IMR-90 (cell line): ENCODE results near the gene CDC14A. TPM values are rescaled to one million over a fixed set of nuclear protein-coding genes. Genes with fewer than 3 reads are reported as not detected.

Source experiments
- ATAC-seq: fragments of 200-7000 bp; cut with Tn5 transposase; 2 replicates; pipeline ENCODE4 v1.9.1; 2020; ENCODE audit warnings: low read depth, mild to moderate bottlenecking, moderate library complexity
- BruUV-seq: library from RNA; stranded (reverse); fragments of 400-500 nt; replicated peaks from 2 replicates; lab custom pipeline; 2021; lab: Mats Ljungman, UMichigan
- CTCF ChIA-PET: fragments of 300-600 bp; formaldehyde crosslinking; extraction: SDS; loops from one replicate; lab custom pipeline; 2021; ENCODE audit warnings: antibody characterized with exemption; lab: Yijun Ruan, JAX
- POLR2A ChIA-PET: fragments of 300-600 bp; sonication (Branson Sonifier 250); formaldehyde crosslinking; loops from one replicate; lab custom pipeline; 2022; ENCODE audit warnings: antibody characterized with exemption; ENCODE audit not compliant: unreplicated experiment; lab: Charles Lee
- DNase-seq: peaks from one replicate; pipeline ENCODE4 v3.0.0; 2013
- H2AFZ ChIP-seq: replicated peaks from 2 replicates; pipeline ENCODE3; 2013; ENCODE audit warnings: low read length, mild to moderate bottlenecking; ENCODE audit not compliant: poor library complexity
- H2AK5ac ChIP-seq: 2 replicates; pipeline ENCODE4 v1.6.1; 2013; ENCODE audit warnings: low read depth, low read length, inconsistent platforms
- H2AK9ac ChIP-seq: replicated peaks from 2 replicates; pipeline ENCODE3; 2013; ENCODE audit warnings: mild to moderate bottlenecking, low read depth, low read length, moderate library complexity; ENCODE audit not compliant: poor library complexity
- H2BK120ac ChIP-seq: 2 replicates; pipeline ENCODE4 v1.6.1; 2013; ENCODE audit warnings: low read depth, low read length, inconsistent platforms
- H2BK15ac ChIP-seq: 3 replicates; pipeline ENCODE4 v1.6.1; 2013; ENCODE audit warnings: low read depth, low read length, inconsistent platforms
- H2BK20ac ChIP-seq: 2 replicates; pipeline ENCODE4 v1.6.1; 2013; ENCODE audit warnings: low read depth, mild to moderate bottlenecking, inconsistent platforms, low read length, moderate library complexity
- H2BK5ac ChIP-seq: 2 replicates; pipeline ENCODE4 v1.6.1; 2013; ENCODE audit warnings: mild to moderate bottlenecking, low read depth, low read length, inconsistent platforms; ENCODE audit not compliant: poor library complexity, severe bottlenecking
- H3K14ac ChIP-seq: replicated peaks from 2 replicates; pipeline ENCODE4 v1.6.1; 2013; ENCODE audit warnings: low read depth, low read length, inconsistent platforms
- H3K18ac ChIP-seq: 2 replicates; pipeline ENCODE4 v1.6.1; 2013; ENCODE audit warnings: low read depth, low read length, control low read depth
- H3K23ac ChIP-seq: 2 replicates; pipeline ENCODE4 v1.6.1; 2013; ENCODE audit warnings: low read depth, low read length, inconsistent platforms
- H3K27ac ChIP-seq: 2 replicates; pipeline ENCODE4 v1.5.1; 2013; ENCODE audit warnings: mild to moderate bottlenecking, control low read depth, low read length; ENCODE audit not compliant: insufficient read depth
- H3K27me3 ChIP-seq: 2 replicates; pipeline ENCODE4 v1.6.1; 2013; ENCODE audit warnings: low read length; ENCODE audit not compliant: control insufficient read depth, insufficient read depth
- H3K36me3 ChIP-seq: 2 replicates; pipeline ENCODE4 v1.6.1; 2013; ENCODE audit warnings: low read length, mixed read lengths; ENCODE audit not compliant: control insufficient read depth, insufficient read depth
- H3K4ac ChIP-seq: 2 replicates; pipeline ENCODE4 v1.6.1; 2013; ENCODE audit warnings: low read depth, low read length, inconsistent platforms
- H3K4me1 ChIP-seq: 2 replicates; pipeline ENCODE4 v1.6.1; 2013; ENCODE audit warnings: low read length, mixed read lengths; ENCODE audit not compliant: control insufficient read depth, insufficient read depth
- H3K4me2 ChIP-seq: 2 replicates; pipeline ENCODE4 v1.6.1; 2013; ENCODE audit warnings: low read depth, mild to moderate bottlenecking, control low read depth, low read length, moderate library complexity
- H3K4me3 ChIP-seq: 2 replicates; pipeline ENCODE4 v1.5.1; 2013; ENCODE audit warnings: low read depth, mild to moderate bottlenecking, control low read depth, low read length, moderate library complexity; ENCODE audit not compliant: insufficient read depth
- H3K56ac ChIP-seq: 2 replicates; pipeline ENCODE4 v1.6.1; 2013; ENCODE audit warnings: low read length, inconsistent platforms; ENCODE audit not compliant: insufficient read depth; ENCODE audit errors: extremely low read depth
- H3K79me1 ChIP-seq, 2 experiments: 2 replicates each; pipeline ENCODE4 v1.6.1; 2013; ENCODE audit warnings: low read length in 2 of 2, inconsistent platforms in 1 of 2, low read depth in 1 of 2
- H3K9ac ChIP-seq: 2 replicates; pipeline ENCODE4 v1.6.1; 2013; ENCODE audit warnings: low read depth, low read length, control low read depth
- H3K9me1 ChIP-seq: 2 replicates; pipeline ENCODE4 v1.6.1; 2013; ENCODE audit warnings: low read length, inconsistent platforms; ENCODE audit not compliant: insufficient read depth
- H3K9me3 ChIP-seq: 2 replicates; pipeline ENCODE4 v1.6.1; 2013; ENCODE audit warnings: low read length; ENCODE audit not compliant: control insufficient read depth, insufficient read depth
- H4K20me1 ChIP-seq: 2 replicates; pipeline ENCODE4 v1.6.1; 2013; ENCODE audit warnings: low read length, inconsistent platforms; ENCODE audit not compliant: insufficient read depth
- H4K5ac ChIP-seq: 2 replicates; pipeline ENCODE4 v1.6.1; 2013; ENCODE audit warnings: mild to moderate bottlenecking, low read depth, low read length, control low read depth
- H4K8ac ChIP-seq, 2 experiments: 2 replicates each; pipeline ENCODE4 v1.6.1; 2013; ENCODE audit warnings: low read depth in 2 of 2, low read length in 2 of 2, control low read depth in 1 of 2, inconsistent platforms in 1 of 2
- H4K91ac ChIP-seq: 2 replicates; pipeline ENCODE4 v1.6.1; 2013; ENCODE audit warnings: low read depth, low read length, inconsistent platforms; ENCODE audit not compliant: insufficient read depth
- BHLHE40 ChIP-seq: fragments of 150-350 bp; IDR thresholded peaks from 2 replicates; pipeline ENCODE4 v1.6.1; 2016; ENCODE audit warnings: mild to moderate bottlenecking, low read depth, low read length
- CEBPB ChIP-seq: IDR thresholded peaks from 2 replicates; pipeline ENCODE4 v1.6.1; 2012; ENCODE audit warnings: low read depth, low read length, improper control_type of control experiment
- CHD1 ChIP-seq: IDR thresholded peaks from 2 replicates; pipeline ENCODE4 v1.6.1; 2012; ENCODE audit warnings: low read depth, low read length, improper control_type of control experiment
- CTCF ChIP-seq: conservative IDR thresholded peaks from 2 replicates; pipeline ENCODE4 v1.5.1; 2012; ENCODE audit warnings: mild to moderate bottlenecking, low read depth, low read length, improper control_type of control experiment
- FOS ChIP-seq: fragments of 150-350 bp; IDR thresholded peaks from 2 replicates; pipeline ENCODE4 v1.6.1; 2016; ENCODE audit warnings: low read depth, low read length
- MAFK ChIP-seq: IDR thresholded peaks from 2 replicates; pipeline ENCODE4 v1.6.1; 2012; ENCODE audit warnings: low read depth, low read length, improper control_type of control experiment
- MAZ ChIP-seq: IDR thresholded peaks from 2 replicates; pipeline ENCODE4 v1.6.1; 2012; ENCODE audit warnings: low read depth, mild to moderate bottlenecking, low read length, improper control_type of control experiment, moderate library complexity, borderline replicate concordance
- MXI1 ChIP-seq: IDR thresholded peaks from 2 replicates; pipeline ENCODE4 v1.6.1; 2012; ENCODE audit warnings: low read depth, mild to moderate bottlenecking, low read length, moderate library complexity, borderline replicate concordance
- NFE2L2 ChIP-seq: fragments of 150-350 bp; IDR thresholded peaks from 2 replicates; pipeline ENCODE4 v1.6.1; 2016; ENCODE audit warnings: low read depth, mild to moderate bottlenecking, low read length
- POLR2A ChIP-seq: IDR thresholded peaks from 2 replicates; pipeline ENCODE4 v1.6.1; 2012; ENCODE audit warnings: mild to moderate bottlenecking, low read depth, low read length
- RAD21 ChIP-seq: IDR thresholded peaks from 2 replicates; pipeline ENCODE4 v1.6.1; 2012; ENCODE audit warnings: low read length, improper control_type of control experiment
- RCOR1 ChIP-seq: IDR thresholded peaks from 2 replicates; pipeline ENCODE4 v1.6.1; 2012; ENCODE audit warnings: mild to moderate bottlenecking, low read length, improper control_type of control experiment; ENCODE audit not compliant: insufficient replicate concordance
- RFX5 ChIP-seq: IDR thresholded peaks from 2 replicates; pipeline ENCODE4 v1.8.0; 2012; ENCODE audit warnings: low read depth, mild to moderate bottlenecking, low read length, moderate library complexity
- SMC3 ChIP-seq: fragments of 150-350 bp; IDR thresholded peaks from 2 replicates; pipeline ENCODE4 v1.6.1; 2016; ENCODE audit warnings: low read depth, mild to moderate bottlenecking, antibody characterized with exemption, low read length, moderate library complexity
- USF2 ChIP-seq: fragments of 150-350 bp; IDR thresholded peaks from 2 replicates; pipeline ENCODE4 v1.6.1; 2017; ENCODE audit warnings: mild to moderate bottlenecking, antibody characterized with exemption, low read length, low read depth
- WGBS, 2 experiments: methylation state at CpG; one replicate each; pipeline versions ENCODE4 v1.1.5 to v1.1.7; 2013; ENCODE audit warnings: missing lambda C conversion rate in 2 of 2; ENCODE audit not compliant: insufficient read length in 1 of 2; ENCODE audit errors: extremely low coverage in 2 of 2; 5-methylcytosine and 5-hydroxymethylcytosine counted together
- dilution Hi-C: fragments of 300-500 bp; cut with HindIII; formaldehyde crosslinking; loops from one replicate; pipeline ENCODE4 v1.14.3; 2018; ENCODE audit warnings: low sequenced_read_pairs; ENCODE audit not compliant: unreplicated experiment
- in situ Hi-C: fragments of 300-500 bp; cut with MboI; formaldehyde crosslinking; loops from 3 replicates; pipeline ENCODE4 v1.14.3; 2019; ENCODE audit warnings: low sequenced_read_pairs, inconsistent platforms, mixed read lengths
- intact Hi-C: fragments of 100-400 bp; cut with micrococcal nuclease; formaldehyde crosslinking; loops from 2 replicates; pipeline ENCODE4 v1.10.0; 2022
- polyA plus RNA-seq, 3 experiments: library from polyadenylated mRNA; depleted of rRNA; stranded (reverse); fragments of >200 nt; gene quantifications; 2 replicates each; pipeline ENCODE4 v1.2.3, GENCODE V29; 2012; ENCODE audit warnings: low replicate concordance in 1 of 3
- total RNA-seq: library from RNA; depleted of rRNA; stranded (reverse); fragments of >200 nt; gene quantifications from 2 replicates; pipeline ENCODE4 v1.2.3, GENCODE V29; 2012

Gene CDC14A
- total and polyA plus RNA-seq, 2 of the 4 experiments (the other 2 are of a cell fraction): 1.7 to 3.0 TPM

- peak overlapping the region; percentile 39; the same call in 1 of the 2 replicates for H4K91ac ChIP-seq
- dilution Hi-C loops (no loop called here), in situ Hi-C loops (no loop called here), intact Hi-C loops (loop anchor here (5.0 to 10.0 kb wide), 3 partner anchors 86 to 548 kb away; partner anchors contain the start of gene RTCA)
- H3K14ac ChIP-seq: peak overlapping the region; percentile 81
- H3K79me1 ChIP-seq: peaks cover 9 to 28% of the 10 kb centered on the region in 2 experiments
- H3K4me1 ChIP-seq: peaks cover 4% of the 10 kb centered on the region; the same call in 1 of the 2 replicates
- ATAC-seq (peak; percentile 0; the same call in 1 of the 2 replicates), DNase-seq (no peak)
- H3K4me3 ChIP-seq: peak overlapping the region; percentile 86
- no peak overlapping the region for H2BK20ac ChIP-seq
- H2AK9ac ChIP-seq: peak overlapping the region; percentile 96
- H4K20me1 ChIP-seq: 0 out of 2 replicates have a peak, but pooled peaks cover 5% of the 10 kb centered on the region
- 0% methylated on average over 14 of the region's 28 CpGs; no CpG with 5 or more reads in 1 of the 2 experiments for WGBS, 2 experiments
- H3K4me2 ChIP-seq: peak overlapping the region; percentile 98
- peak overlapping the region; percentile 40 for H2BK5ac ChIP-seq
- H3K27me3 ChIP-seq: no peaks in the 10 kb centered on the region
- no TSS peak for BruUV-seq
- H3K27ac ChIP-seq: peak overlapping the region; percentile 76
- no peak overlapping the region for H2AK5ac ChIP-seq
- H3K4ac ChIP-seq: peak overlapping the region; percentile 36
- ChIA-PET POLR2A (interaction anchor here (0.5 to 1.3 kb wide), 2 partner anchors 16 to 31 kb away, joined by 3 to 6 read pairs; no protein-coding TSS in a partner anchor), CTCF (interaction anchor here (1.9 kb wide), 1 partner anchor 106 kb away, joined by 6 read pairs; no protein-coding TSS in a partner anchor)
- H3K9me3 ChIP-seq: no peaks in the 10 kb centered on the region
- peak overlapping the region; percentile 52; the same call in 1 of the 2 replicates for H3K56ac ChIP-seq
- H2BK15ac ChIP-seq: peak overlapping the region; percentile 27; the same call in 1 of the 3 replicates
- H3K18ac ChIP-seq: 0 out of 2 replicates have a peak overlapping the region, but pooled peaks have one; percentile 5
- H3K9me1 ChIP-seq: peaks cover 4% of the 10 kb centered on the region; the same call in 1 of the 2 replicates
- H3K36me3 ChIP-seq: no peaks in the 10 kb centered on the region
- peak overlapping the region; percentile 19 to 61; a peak in 2 of 4 replicates for H4K8ac ChIP-seq
- peak overlapping the region; percentile 70 for H3K9ac ChIP-seq
- peak overlapping the region; percentile 97 for H2AFZ ChIP-seq
- peak overlapping the region; percentile 84 for H3K23ac ChIP-seq
- H2BK120ac ChIP-seq: peak overlapping the region; percentile 18; the same call in 1 of the 2 replicates
- no peak overlapping the region for H4K5ac ChIP-seq
- TF ChIP-seq USF2: no peak
- TF ChIP-seq BHLHE40: no peak
- no peak for TF ChIP-seq MXI1
- TF ChIP-seq RFX5: no peak
- no peak for TF ChIP-seq CTCF
- TF ChIP-seq POLR2A: no peak
- no peak for TF ChIP-seq SMC3
- TF ChIP-seq NFE2L2: no peak
- no peak for TF ChIP-seq FOS
- no peak for TF ChIP-seq CHD1
- no peak for TF ChIP-seq MAFK
- TF ChIP-seq RCOR1: no peak
- TF ChIP-seq RAD21: no peak
- TF ChIP-seq MAZ: no peak
- no peak for TF ChIP-seq CEBPB
Measured at GRCh38 chr1:100353071-100353801, 930 bp downstream of the CDC14A start.
